Measurements from ENCODE around the gene OBSCN.

DNA sequence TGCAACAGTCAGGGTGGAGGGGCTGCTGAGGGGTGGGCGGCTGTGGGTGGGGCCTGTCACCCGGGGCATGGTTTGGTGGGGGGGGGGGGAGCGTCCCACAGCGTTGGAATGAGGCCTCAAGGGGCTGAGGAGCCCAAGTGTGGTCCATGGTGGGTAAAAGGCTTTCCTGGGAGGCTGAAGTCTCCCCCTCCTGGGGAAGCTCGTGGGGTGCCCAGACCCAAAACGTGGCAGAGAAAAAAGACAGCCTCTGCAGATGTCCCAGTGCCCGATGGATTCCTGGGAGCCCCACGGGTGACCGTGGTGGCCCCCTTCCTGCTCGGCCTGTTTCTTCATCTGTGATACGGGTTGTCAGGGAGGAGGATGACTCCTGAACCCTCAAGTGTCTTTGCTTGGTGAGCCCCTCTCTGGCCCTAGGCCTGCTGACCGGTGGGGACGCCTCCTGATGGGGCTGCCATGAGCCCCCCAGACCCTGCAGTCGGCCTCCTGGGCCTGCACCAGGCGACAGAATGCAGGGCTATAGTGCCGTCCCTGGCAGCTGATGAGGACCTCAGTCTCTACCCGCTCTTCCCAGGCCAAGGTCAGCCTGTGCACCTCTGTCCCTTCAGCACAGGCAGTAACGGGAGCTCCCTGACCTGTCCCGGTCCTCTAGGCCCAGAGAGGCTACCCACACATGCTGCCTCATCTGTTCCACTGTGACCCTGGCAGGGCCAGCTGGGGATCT lies 1.1 kb downstream of the OBSCN start:
- TF ChIP-seq, protein P1, sequence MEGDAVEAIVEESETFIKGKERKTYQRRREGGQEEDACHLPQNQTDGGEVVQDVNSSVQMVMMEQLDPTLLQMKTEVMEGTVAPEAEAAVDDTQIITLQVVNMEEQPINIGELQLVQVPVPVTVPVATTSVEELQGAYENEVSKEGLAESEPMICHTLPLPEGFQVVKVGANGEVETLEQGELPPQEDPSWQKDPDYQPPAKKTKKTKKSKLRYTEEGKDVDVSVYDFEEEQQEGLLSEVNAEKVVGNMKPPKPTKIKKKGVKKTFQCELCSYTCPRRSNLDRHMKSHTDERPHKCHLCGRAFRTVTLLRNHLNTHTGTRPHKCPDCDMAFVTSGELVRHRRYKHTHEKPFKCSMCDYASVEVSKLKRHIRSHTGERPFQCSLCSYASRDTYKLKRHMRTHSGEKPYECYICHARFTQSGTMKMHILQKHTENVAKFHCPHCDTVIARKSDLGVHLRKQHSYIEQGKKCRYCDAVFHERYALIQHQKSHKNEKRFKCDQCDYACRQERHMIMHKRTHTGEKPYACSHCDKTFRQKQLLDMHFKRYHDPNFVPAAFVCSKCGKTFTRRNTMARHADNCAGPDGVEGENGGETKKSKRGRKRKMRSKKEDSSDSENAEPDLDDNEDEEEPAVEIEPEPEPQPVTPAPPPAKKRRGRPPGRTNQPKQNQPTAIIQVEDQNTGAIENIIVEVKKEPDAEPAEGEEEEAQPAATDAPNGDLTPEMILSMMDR (IDR thresholded peaks at IDR 0.05) = no peak
- TF ChIP-seq POLR2A (IDR thresholded peaks at IDR 0.05) = no peak

Data from heart left ventricle (tissue), 13 donors.